B cell (primary cell): Measurements from ENCODE around the gene MUC20. TPM values are rescaled to one million over a fixed set of nuclear protein-coding genes. Genes with fewer than 3 reads are reported as not detected.

Experiments
- ATAC-seq: fragments of 200-7000 bp; cut with Tn5 transposase; one replicate; pipeline ENCODE4 v1.10.0; 2021; ENCODE audit warnings: low read depth, mild to moderate bottlenecking, moderate number of reproducible peaks, moderate library complexity
- CTCF ChIA-PET: fragments of 350-600 bp; sonication (Branson Sonifier 250); formaldehyde crosslinking; loops from one replicate; lab custom pipeline; 2021; ENCODE audit warnings: antibody characterized with exemption, inconsistent platforms; lab: Charles Lee
- POLR2A ChIA-PET: fragments of 350-600 bp; sonication (Branson Sonifier 250); formaldehyde crosslinking; loops from one replicate; lab custom pipeline; 2021; ENCODE audit warnings: antibody characterized with exemption; lab: Charles Lee
- DNase-seq: peaks from one replicate; pipeline ENCODE4 v3.0.0; 2013
- H2AFZ ChIP-seq: 2 replicates; pipeline ENCODE4 v1.6.1; 2012; ENCODE audit warnings: mild to moderate bottlenecking, low read depth, low read length; ENCODE audit not compliant: insufficient read depth, poor library complexity, severe bottlenecking
- H3K27ac ChIP-seq, 2 donors: 1 replicate in 1 of 2; 2 replicates in 1 of 2; pipeline ENCODE4 v1.5.1; 2012 to 2013; ENCODE audit warnings: low read length in 2 of 2, mild to moderate bottlenecking in 2 of 2, moderate library complexity in 1 of 2
- H3K27me3 ChIP-seq, 4 experiments: fragments of 200-600 bp in 1 of 4; sonication (generic) in 1 of 4; replicated peaks in 1 of 4; 1 replicate in 2 of 4; 2 replicates in 2 of 4; pipeline versions ENCODE4 v1.6.1 to v1.7.0; 2013 to 2016; ENCODE audit warnings: low read length in 3 of 4, mild to moderate bottlenecking in 2 of 4, mixed read lengths in 1 of 4, moderate library complexity in 1 of 4; ENCODE audit not compliant: insufficient read depth in 4 of 4, control insufficient read depth in 3 of 4; ENCODE audit errors: control extremely low read depth in 1 of 4
- H3K36me3 ChIP-seq, 2 experiments: replicated peaks in 1 of 2; 1 replicate in 1 of 2; 2 replicates in 1 of 2; pipeline versions ENCODE4 v1.6.1 to v1.7.1; 2013; ENCODE audit warnings: low read length in 1 of 2; ENCODE audit not compliant: insufficient read depth in 2 of 2, control insufficient read depth in 1 of 2; ENCODE audit errors: control extremely low read depth in 1 of 2, extremely low read depth in 1 of 2
- H3K4me1 ChIP-seq, 2 donors: fragments of 200-600 bp in 1 of 2; sonication (generic) in 1 of 2; 1 replicate in 1 of 2; 2 replicates in 1 of 2; pipeline versions ENCODE4 v1.5.1 to v1.6.1; 2013 to 2017; ENCODE audit warnings: low read length in 2 of 2; ENCODE audit not compliant: control insufficient read depth in 2 of 2, insufficient read depth in 2 of 2
- H3K4me2 ChIP-seq: replicated peaks from 2 replicates; pipeline ENCODE3; 2012; ENCODE audit warnings: mild to moderate bottlenecking, low read depth, low read length; ENCODE audit not compliant: poor library complexity, severe bottlenecking
- H3K4me3 ChIP-seq, 5 experiments: fragments of 200-600 bp in 1 of 5; sonication (generic) in 1 of 5; 1 replicate in 3 of 5; 2 replicates in 2 of 5; pipeline versions ENCODE4 v1.5.1 to v1.7.0; 2011 to 2016; ENCODE audit warnings: low read length in 4 of 5, mild to moderate bottlenecking in 4 of 5, low read depth in 2 of 5, control low read depth in 1 of 5, moderate library complexity in 1 of 5; ENCODE audit not compliant: insufficient read depth in 1 of 5; ENCODE audit errors: control extremely low read depth in 1 of 5, extremely low read depth in 1 of 5
- H3K79me2 ChIP-seq: fragments of 200-600 bp; sonication (generic); one replicate; pipeline ENCODE4 v1.6.0; 2016; ENCODE audit warnings: low read length; ENCODE audit not compliant: control insufficient read depth, insufficient read depth
- H3K9ac ChIP-seq: fragments of 200-600 bp; sonication (generic); 2 replicates; pipeline ENCODE4 v1.6.1; 2017; ENCODE audit warnings: mild to moderate bottlenecking, low read length, moderate library complexity
- H3K9me3 ChIP-seq, 3 donors: one replicate each; pipeline versions ENCODE4 v1.6.1 to v1.7.1; 2013; ENCODE audit warnings: low read length in 2 of 3; ENCODE audit not compliant: control insufficient read depth in 2 of 3, insufficient read depth in 1 of 3; ENCODE audit errors: control extremely low read depth in 1 of 3
- H4K20me1 ChIP-seq: 2 replicates; pipeline ENCODE4 v1.6.0; 2012; ENCODE audit warnings: mild to moderate bottlenecking, low read length; ENCODE audit not compliant: insufficient read depth, control insufficient read depth, poor library complexity, severe bottlenecking
- H3K27ac Mint-ChIP-seq: one replicate; pipeline ENCODE4 v1.8.0; 2021; ENCODE audit warnings: mixed read lengths
- H3K27me3 Mint-ChIP-seq: one replicate; pipeline ENCODE4 v1.8.0; 2021; ENCODE audit warnings: mixed read lengths
- H3K4me1 Mint-ChIP-seq: one replicate; pipeline ENCODE4 v1.8.0; 2021; ENCODE audit warnings: mixed read lengths
- H3K4me3 Mint-ChIP-seq: one replicate; pipeline ENCODE4 v1.8.0; 2021; ENCODE audit warnings: mixed read lengths
- H3K9me3 Mint-ChIP-seq: one replicate; pipeline ENCODE4 v1.8.0; 2022; ENCODE audit warnings: mixed read lengths; ENCODE audit not compliant: insufficient read depth
- EZH2 ChIP-seq: IDR thresholded peaks from 2 replicates; pipeline ENCODE4 v1.6.1; 2012; ENCODE audit warnings: borderline replicate concordance, low read depth, mild to moderate bottlenecking, moderate library complexity, low read length; ENCODE audit not compliant: insufficient read depth, poor library complexity, severe bottlenecking
- WGBS: methylation state at CpG from one replicate; pipeline ENCODE4 v1.1.5; 2013; ENCODE audit warnings: missing lambda C conversion rate; ENCODE audit not compliant: insufficient coverage; 5-methylcytosine and 5-hydroxymethylcytosine counted together
- intact Hi-C: fragments of 100-400 bp; cut with micrococcal nuclease; formaldehyde crosslinking; loops from one replicate; pipeline ENCODE4 v1.10.0; 2022
- polyA plus RNA-seq: library from polyadenylated mRNA; depleted of rRNA; stranded (reverse); fragments of >200 nt; gene quantifications from 2 replicates; pipeline ENCODE4 v1.2.3, GENCODE V29; 2012
- total RNA-seq, 2 donors: library from RNA; stranded (reverse); fragments of 120-200 nt in 1 of 2; gene quantifications; 1 replicate in 1 of 2; 2 replicates in 1 of 2; pipeline versions ENCODE4 v1.2.3 to v1.2.4, GENCODE V29; 2013 to 2022
- TF ChIP-seq, protein P1 (sequence below): fragments of 200-600 bp; IDR thresholded peaks from one replicate; pipeline ENCODE4 v1.8.0; 2022; ENCODE audit warnings: antibody characterized with exemption, mild to moderate bottlenecking

MUC20 gene
- total and polyA plus RNA-seq, 2 donors (not counting 1 experiment from before 2014, with no cell fraction given): 11.0 to 15.6 TPM

DNA sequence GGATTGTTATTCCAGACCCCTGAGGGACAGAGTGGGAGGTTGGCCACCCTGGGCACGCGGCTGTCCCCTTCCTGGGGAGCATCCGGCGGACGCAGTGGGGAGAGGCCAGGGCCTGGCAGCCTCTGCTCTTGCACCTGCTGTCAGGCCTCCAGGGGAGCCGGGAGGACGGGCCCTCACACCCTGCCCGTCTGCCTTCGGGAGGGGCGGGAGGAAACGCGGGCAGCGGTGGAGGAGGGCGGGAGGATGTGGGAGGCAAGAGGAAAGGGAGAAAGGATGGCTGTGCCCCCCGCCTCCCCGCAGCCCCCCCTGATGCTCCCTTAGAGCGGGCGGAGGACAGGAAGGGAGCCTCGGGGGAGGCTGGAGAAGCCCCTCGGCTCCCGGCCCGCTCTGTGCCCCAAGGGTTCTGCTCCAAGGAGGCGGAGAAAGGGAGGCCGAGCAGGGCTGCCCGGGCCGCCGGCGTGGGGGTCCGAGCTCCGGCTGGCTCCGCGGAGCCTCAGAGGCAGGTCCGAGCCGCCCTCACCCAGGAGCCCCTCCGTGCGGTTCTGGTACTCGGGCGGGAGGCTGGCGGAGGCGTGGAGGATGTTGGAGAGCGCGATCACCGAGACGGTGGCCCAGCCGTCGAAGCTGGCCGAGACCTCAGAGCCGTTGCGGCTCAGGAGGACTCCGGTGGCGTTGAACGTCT is 40.9 kb downstream of the MUC20 start:
- H3K27ac ChIP-seq: no peak overlapping the region
- WGBS: 12% methylated on average over 50 of the region's 52 CpGs
- H3K9ac ChIP-seq: no peak overlapping the region
- peaks cover 0 to 2% (median 0%) of the 10 kb centered on the region in 3 donors for H3K9me3 ChIP-seq
- H3K9me3 Mint-ChIP-seq: no peaks in the 10 kb centered on the region
- peaks cover 0 to 30% (median 7%) of the 10 kb centered on the region in 4 experiments for H3K27me3 ChIP-seq
- H3K4me2 ChIP-seq: no peak overlapping the region
- H2AFZ ChIP-seq: no peak overlapping the region
- ChIA-PET CTCF (no interaction called here), POLR2A (no interaction called here)
- H3K79me2 ChIP-seq: no peaks in the 10 kb centered on the region
- H3K4me1 ChIP-seq: peaks cover 0 to 3% of the 10 kb centered on the region in 2 donors
- DNase-seq: no peak
- H3K4me3 ChIP-seq: no peak overlapping the region
- no peaks in the 10 kb centered on the region for H3K4me1 Mint-ChIP-seq
- peaks cover 45% of the 10 kb centered on the region for H3K27me3 Mint-ChIP-seq
- H4K20me1 ChIP-seq: no peaks in the 10 kb centered on the region
- ATAC-seq: no peak
- intact Hi-C loops: no loop called here
- no peaks in the 10 kb centered on the region for H3K36me3 ChIP-seq
- TF ChIP-seq, protein P1, sequence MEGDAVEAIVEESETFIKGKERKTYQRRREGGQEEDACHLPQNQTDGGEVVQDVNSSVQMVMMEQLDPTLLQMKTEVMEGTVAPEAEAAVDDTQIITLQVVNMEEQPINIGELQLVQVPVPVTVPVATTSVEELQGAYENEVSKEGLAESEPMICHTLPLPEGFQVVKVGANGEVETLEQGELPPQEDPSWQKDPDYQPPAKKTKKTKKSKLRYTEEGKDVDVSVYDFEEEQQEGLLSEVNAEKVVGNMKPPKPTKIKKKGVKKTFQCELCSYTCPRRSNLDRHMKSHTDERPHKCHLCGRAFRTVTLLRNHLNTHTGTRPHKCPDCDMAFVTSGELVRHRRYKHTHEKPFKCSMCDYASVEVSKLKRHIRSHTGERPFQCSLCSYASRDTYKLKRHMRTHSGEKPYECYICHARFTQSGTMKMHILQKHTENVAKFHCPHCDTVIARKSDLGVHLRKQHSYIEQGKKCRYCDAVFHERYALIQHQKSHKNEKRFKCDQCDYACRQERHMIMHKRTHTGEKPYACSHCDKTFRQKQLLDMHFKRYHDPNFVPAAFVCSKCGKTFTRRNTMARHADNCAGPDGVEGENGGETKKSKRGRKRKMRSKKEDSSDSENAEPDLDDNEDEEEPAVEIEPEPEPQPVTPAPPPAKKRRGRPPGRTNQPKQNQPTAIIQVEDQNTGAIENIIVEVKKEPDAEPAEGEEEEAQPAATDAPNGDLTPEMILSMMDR: no peak
- no peak for TF ChIP-seq EZH2
- no peak overlapping the region for H3K4me3 Mint-ChIP-seq
- H3K27ac Mint-ChIP-seq: no peak overlapping the region

DNA sequence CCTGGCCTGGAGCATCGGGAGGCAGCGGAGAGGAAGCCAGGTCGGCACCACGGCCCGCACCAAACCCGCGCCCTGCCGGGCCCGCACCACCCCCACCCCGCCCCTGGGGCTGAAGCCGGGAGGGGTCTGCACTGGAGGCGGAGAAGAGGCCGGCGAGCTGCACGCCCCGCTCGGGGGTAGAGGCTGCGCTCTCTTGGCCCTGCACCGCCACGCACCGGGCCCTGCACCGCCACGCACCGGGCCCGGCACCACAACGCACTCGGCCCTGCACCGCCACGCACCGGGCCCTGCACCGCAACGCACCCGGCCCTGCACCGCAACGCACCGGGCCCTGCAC is 41.4 kb downstream of the MUC20 start:
- intact Hi-C loops: no loop called here
- H3K4me1 Mint-ChIP-seq: no peaks in the 10 kb centered on the region

More for the DNA sequence above, 41.4 kb downstream of the MUC20 start:
- Histone ChIP-seq H3K79me2 (no peaks in the 10 kb centered on the region), H3K27me3 (peaks cover 0 to 26% (median 6%) of the 10 kb centered on the region in 4 experiments), H3K9ac (no peak overlapping the region), H3K4me3 (no peak overlapping the region), H3K36me3 (no peaks in the 10 kb centered on the region), H2AFZ (no peak overlapping the region), H3K4me2 (no peak overlapping the region), H3K9me3 (peaks cover 0 to 6% (median 0%) of the 10 kb centered on the region in 3 donors), H3K4me1 (peaks cover 0 to 3% of the 10 kb centered on the region in 2 donors), H3K27ac (no peak overlapping the region), H4K20me1 (no peaks in the 10 kb centered on the region)
- no peak for DNase-seq
- no peak overlapping the region for H3K4me3 Mint-ChIP-seq
- no peak overlapping the region for H3K27ac Mint-ChIP-seq
- H3K27me3 Mint-ChIP-seq: peaks cover 40% of the 10 kb centered on the region
- ATAC-seq: no peak
- ChIA-PET CTCF (no interaction called here), POLR2A (no interaction called here)
- TF ChIP-seq EZH2: no peak
- TF ChIP-seq, protein P1: no peak
- H3K9me3 Mint-ChIP-seq: no peaks in the 10 kb centered on the region
- 51% methylated on average over 36 of the region's 36 CpGs for WGBS
